Mucosa of stomach (tissue), 1 donor: ENCODE data around the gene RPL7A.
"Not testable (repeated sequence)": the region's sequence is repeated elsewhere in the genome, so short reads cannot be mapped to it uniquely, and the experiment has no call there.

Experiments used
- H3K27me3 ChIP-seq: one replicate; pipeline ENCODE4 v1.7.0; 2013; ENCODE audit warnings: mild to moderate bottlenecking, low read length; ENCODE audit not compliant: control insufficient read depth, insufficient read depth
- H3K36me3 ChIP-seq: one replicate; pipeline ENCODE4 v1.7.0; 2013; ENCODE audit warnings: low read length; ENCODE audit not compliant: control insufficient read depth, insufficient read depth
- H3K4me1 ChIP-seq: one replicate; pipeline ENCODE4 v1.7.0; 2013; ENCODE audit warnings: mild to moderate bottlenecking, low read length; ENCODE audit not compliant: control insufficient read depth, insufficient read depth
- H3K4me3 ChIP-seq: one replicate; pipeline ENCODE4 v1.7.0; 2013; ENCODE audit warnings: low read length
- H3K9ac ChIP-seq: one replicate; pipeline ENCODE4 v1.7.0; 2013; ENCODE audit warnings: mild to moderate bottlenecking, low read length, moderate library complexity
- H3K9me3 ChIP-seq: one replicate; pipeline ENCODE4 v1.7.0; 2013; ENCODE audit warnings: mild to moderate bottlenecking, low read length, moderate library complexity; ENCODE audit not compliant: control insufficient read depth
- donor health status: Pancreatic carcinoma.

Gene RPL7A

DNA sequence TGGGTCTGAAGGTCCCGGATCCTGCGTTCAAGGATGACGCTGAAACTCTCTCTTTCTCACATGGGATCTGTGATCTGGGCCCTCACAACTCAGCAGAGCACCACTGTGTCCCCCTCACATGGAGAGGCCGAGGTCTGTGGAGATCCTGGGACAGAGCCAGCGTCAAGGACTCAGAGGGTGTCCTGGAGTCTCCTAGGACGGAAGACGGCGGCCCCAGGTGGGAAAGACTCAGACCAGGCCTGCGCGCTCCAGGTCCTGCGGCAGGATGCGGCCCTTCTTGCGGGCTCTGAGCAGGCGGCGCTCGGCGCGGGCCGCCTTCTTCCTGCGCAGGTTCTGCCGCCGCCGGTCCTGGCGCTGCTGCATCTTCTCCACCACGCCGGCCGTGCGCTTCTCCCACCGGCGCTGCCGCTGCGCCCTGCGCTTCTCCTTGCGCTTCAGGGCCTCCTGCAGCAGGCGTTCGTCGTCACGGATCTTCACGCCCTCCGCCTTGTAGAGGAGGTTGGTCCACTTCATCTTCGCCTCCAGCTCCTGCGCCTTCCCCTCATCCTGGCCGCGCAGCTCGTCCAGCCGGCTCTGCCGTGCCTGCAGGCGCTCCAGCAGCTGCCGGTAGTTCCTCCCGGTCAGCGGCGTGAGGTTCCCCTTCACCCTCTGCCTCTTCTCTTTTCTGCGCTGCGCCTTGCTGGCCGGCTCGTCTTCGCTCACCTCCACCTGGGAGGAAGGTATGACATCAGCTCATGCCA lies 16.2 kb upstream of the RPL7A start:
- Histone ChIP-seq H3K4me1 (peaks cover 17% of the 10 kb centered on the region), H3K9me3 (no peaks in the 10 kb centered on the region), H3K9ac (no peak overlapping the region), H3K36me3 (peaks cover 7% of the 10 kb centered on the region), H3K4me3 (no peak overlapping the region), H3K27me3 (no peaks in the 10 kb centered on the region)

GRCh38 chr9:133332381-133332730 lies 15.7 kb upstream of the RPL7A start:
- Histone ChIP-seq H3K9me3 (no peaks in the 10 kb centered on the region), H3K4me1 (peaks cover 17% of the 10 kb centered on the region), H3K36me3 (peaks cover 7% of the 10 kb centered on the region), H3K27me3 (no peaks in the 10 kb centered on the region), H3K9ac (no peak overlapping the region), H3K4me3 (no peak overlapping the region)

- Histone ChIP-seq H3K27me3 (no peaks in the 10 kb centered on the region), H3K4me1 (peaks cover 17% of the 10 kb centered on the region), H3K9ac (no peak overlapping the region), H3K36me3 (peaks cover 7% of the 10 kb centered on the region), H3K4me3 (no peak overlapping the region), H3K9me3 (no peaks in the 10 kb centered on the region)
These were observed 15.0 kb upstream of the RPL7A start for GRCh38 chr9:133333011-133333410.

- Histone ChIP-seq H3K36me3 (peaks cover 7% of the 10 kb centered on the region), H3K4me1 (peaks cover 17% of the 10 kb centered on the region), H3K9me3 (no peaks in the 10 kb centered on the region), H3K9ac (peak overlapping the region; percentile 17), H3K4me3 (no peak overlapping the region), H3K27me3 (no peaks in the 10 kb centered on the region)
These were observed 14.5 kb upstream of the RPL7A start for GRCh38 chr9:133333566-133333965.

DNA sequence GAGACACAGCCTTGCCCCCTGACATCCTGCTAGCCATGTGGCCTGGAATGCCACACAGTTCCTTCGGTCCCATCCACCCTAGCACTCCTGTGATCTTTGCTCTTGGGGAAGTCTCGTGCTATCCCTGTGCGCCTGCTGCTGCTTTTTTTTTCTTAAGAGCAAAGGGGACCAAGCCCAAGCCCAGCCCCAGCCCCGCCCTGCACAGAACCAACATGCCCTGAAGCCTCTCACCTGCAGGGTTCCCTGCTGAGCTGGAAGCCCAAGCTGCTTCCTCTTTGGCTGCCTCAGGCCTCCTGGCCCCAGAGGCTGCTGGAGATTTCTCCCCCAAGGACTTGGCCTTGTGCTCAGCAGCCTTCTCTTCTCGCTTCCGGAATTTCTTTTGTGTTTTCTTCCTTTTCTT lies 13.9 kb upstream of the RPL7A start:
- Histone ChIP-seq H3K36me3 (peaks cover 7% of the 10 kb centered on the region), H3K9ac (peak overlapping the region; percentile 17), H3K27me3 (no peaks in the 10 kb centered on the region), H3K9me3 (no peaks in the 10 kb centered on the region), H3K4me3 (no peak overlapping the region), H3K4me1 (peaks cover 17% of the 10 kb centered on the region)

DNA sequence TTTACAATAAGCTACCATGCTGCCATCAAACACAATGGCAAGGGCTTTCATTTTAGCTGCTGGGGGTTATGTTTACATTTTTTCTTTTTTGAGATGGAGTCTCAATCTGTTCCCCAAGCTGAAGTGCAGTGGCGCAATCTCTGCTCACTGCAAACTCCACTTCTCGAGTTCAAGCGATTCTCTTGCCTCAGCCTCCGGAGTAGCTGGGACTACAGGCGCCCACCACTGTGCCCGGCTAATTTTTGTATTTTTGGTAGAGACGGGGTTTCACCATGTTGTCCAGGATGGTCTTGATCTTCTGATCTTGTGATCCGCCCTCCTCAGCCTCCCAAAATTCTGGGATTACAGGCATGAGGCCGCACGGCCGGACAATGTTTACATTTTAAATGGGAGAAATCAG lies 13.1 kb upstream of the RPL7A start:
- H3K27me3 ChIP-seq, H3K36me3 ChIP-seq, H3K9me3 ChIP-seq, H3K9ac ChIP-seq, H3K4me3 ChIP-seq: not testable (repeated sequence)
- peaks cover 17% of the 10 kb centered on the region for H3K4me1 ChIP-seq

GRCh38 chr9:133335924-133336811 lies 11.8 kb upstream of the RPL7A start, which contains the start of gene SURF6:
TSS of gene SURF6 (minus strand) at chr9:133336188. CDS start at chr9:133336132, 56 bp downstream.
- H3K9ac ChIP-seq = peak within 1 kb of the TSS; percentile 69
- H3K4me3 ChIP-seq = peak within 1 kb of the TSS; percentile 57
- H3K9me3 ChIP-seq = no peaks in the 10 kb centered on the region
- H3K36me3 ChIP-seq = peaks cover 8% of the 10 kb centered on the region
- no peaks in the 10 kb centered on the region for H3K27me3 ChIP-seq
- H3K4me1 ChIP-seq = peaks cover 17% of the 10 kb centered on the region

DNA sequence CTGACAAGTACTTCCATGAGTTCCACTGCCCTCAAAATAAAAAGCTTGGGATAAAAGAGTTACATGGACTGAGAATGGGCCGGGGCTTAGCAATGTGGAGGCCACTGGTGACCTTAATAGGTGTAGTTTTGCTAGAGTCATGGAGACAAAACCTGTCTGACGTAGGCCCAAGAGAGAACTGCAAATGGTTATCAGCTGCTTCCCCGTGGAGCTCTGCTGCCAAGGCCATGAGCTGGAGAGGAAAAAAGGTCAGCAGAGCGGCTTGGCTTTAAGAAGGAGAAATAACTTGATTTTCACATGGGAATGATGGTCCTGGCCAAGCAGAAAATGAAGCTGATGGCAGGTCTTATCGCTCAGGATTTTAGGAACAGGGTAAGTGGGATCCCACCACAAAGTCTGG lies 8.4 kb upstream of the RPL7A start:
- H3K4me3 ChIP-seq = no peak overlapping the region
- H3K9me3 ChIP-seq = no peaks in the 10 kb centered on the region
- H3K9ac ChIP-seq = no peak overlapping the region
- peaks cover 2% of the 10 kb centered on the region for H3K4me1 ChIP-seq
- peaks cover 6% of the 10 kb centered on the region for H3K36me3 ChIP-seq
- H3K27me3 ChIP-seq = no peaks in the 10 kb centered on the region

GRCh38 chr9:133340256-133340655 lies 7.8 kb upstream of the RPL7A start:
- Histone ChIP-seq H3K4me3 (no peak overlapping the region), H3K36me3 (peaks cover 9% of the 10 kb centered on the region), H3K27me3 (no peaks in the 10 kb centered on the region), H3K4me1 (no peaks in the 10 kb centered on the region), H3K9me3 (no peaks in the 10 kb centered on the region), H3K9ac (no peak overlapping the region)

- peaks cover 16% of the 10 kb centered on the region for H3K36me3 ChIP-seq
- H3K4me1 ChIP-seq = peaks cover 1% of the 10 kb centered on the region
- H3K27me3 ChIP-seq = no peaks in the 10 kb centered on the region
- no peak overlapping the region for H3K9ac ChIP-seq
- H3K4me3 ChIP-seq = no peak overlapping the region
- H3K9me3 ChIP-seq = no peaks in the 10 kb centered on the region
These were observed 7.1 kb upstream of the RPL7A start for GRCh38 chr9:133340916-133341315.

- H3K27me3 ChIP-seq = no peaks in the 10 kb centered on the region
- H3K9me3 ChIP-seq = no peaks in the 10 kb centered on the region
- peaks cover 7% of the 10 kb centered on the region for H3K4me1 ChIP-seq
- peaks cover 16% of the 10 kb centered on the region for H3K36me3 ChIP-seq
- no peak overlapping the region for H3K9ac ChIP-seq
- no peak overlapping the region for H3K4me3 ChIP-seq
These were observed 6.5 kb upstream of the RPL7A start for GRCh38 chr9:133341369-133342068.

- Histone ChIP-seq H3K4me3 (no peak overlapping the region), H3K36me3 (peaks cover 16% of the 10 kb centered on the region), H3K9ac (no peak overlapping the region)
These were observed 6.0 kb upstream of the RPL7A start for GRCh38 chr9:133342069-133342406.

More at GRCh38 chr9:133342069-133342406, 6.0 kb upstream of the RPL7A start:
- no peaks in the 10 kb centered on the region for H3K9me3 ChIP-seq
- H3K27me3 ChIP-seq = no peaks in the 10 kb centered on the region
- peaks cover 12% of the 10 kb centered on the region for H3K4me1 ChIP-seq
